SHP77 treated with DMSO at 0.1 percent for 48 hours (cell line): Measurements from ENCODE around the gene ASCC1.
"Not testable (repeated sequence)": the region's sequence is repeated elsewhere in the genome, so short reads cannot be mapped to it uniquely, and the experiment has no call there.

Source experiments
- DNase-seq: peaks from one replicate; lab custom pipeline; 2025; lab: John Stamatoyannopoulos, UW

ASCC1 gene

GRCh38 chr10:72215611-72216549, at the start of gene ASCC1, which contains the start of gene ANAPC16:
Gene ASCC1, minus strand, starts transcription at chr10:72216276. Its CDS starts 2,978 bp downstream, at chr10:72213298.
Gene ANAPC16, plus strand, starts transcription at chr10:72216012. Its CDS starts 7,903 bp downstream, at chr10:72223915.
- DNase-seq, result peak; percentile 55

- no peak for DNase-seq
Measured at GRCh38 chr10:72265508-72265907, 49.4 kb upstream of the ASCC1 start.

GRCh38 chr10:72264536-72264935, 48.5 kb upstream of the ASCC1 start:
- no peak for DNase-seq

GRCh38 chr10:72263613-72264241, 47.7 kb upstream of the ASCC1 start:
- no peak for DNase-seq

- DNase-seq, result no peak
Measured at GRCh38 chr10:72261784-72262404, 45.8 kb upstream of the ASCC1 start.

GRCh38 chr10:72260976-72261783, 45.1 kb upstream of the ASCC1 start:
- no peak for DNase-seq

- DNase-seq, result no peak
Measured at GRCh38 chr10:72260239-72260975, 44.3 kb upstream of the ASCC1 start.

GRCh38 chr10:72259491-72260238, 43.6 kb upstream of the ASCC1 start:
- no peak for DNase-seq

- DNase-seq, result no peak
Measured at GRCh38 chr10:72258617-72259016, 42.5 kb upstream of the ASCC1 start.

GRCh38 chr10:72257051-72257892, 41.2 kb upstream of the ASCC1 start:
- DNase-seq, result no peak

- DNase-seq, result no peak
Measured at GRCh38 chr10:72255977-72256729, 40.1 kb upstream of the ASCC1 start.

GRCh38 chr10:72254813-72255568, 38.9 kb upstream of the ASCC1 start:
- DNase-seq, result no peak

- no peak for DNase-seq
Measured at GRCh38 chr10:72253578-72253977, 37.5 kb upstream of the ASCC1 start.

- no peak for DNase-seq
Measured at GRCh38 chr10:72252972-72253371, 36.9 kb upstream of the ASCC1 start.

GRCh38 chr10:72251635-72252034, 35.6 kb upstream of the ASCC1 start:
- DNase-seq, result no peak

GRCh38 chr10:72250666-72251065, 34.6 kb upstream of the ASCC1 start:
- DNase-seq, result no peak

GRCh38 chr10:72249176-72249862, 33.2 kb upstream of the ASCC1 start:
- DNase-seq, result not testable (repeated sequence)
